ENCODE data around the gene ZNF428.

ZNF428 gene

GRCh38 chr19:43562226-43562697 lies 57.2 kb downstream of the ZNF428 start:
- no peak for DNase-seq (ENCODE audit: low spot score)

- no peak for DNase-seq (ENCODE audit: low spot score)
Measured at GRCh38 chr19:43561139-43561970, 58.1 kb downstream of the ZNF428 start.

GRCh38 chr19:43560687-43561086 lies 58.7 kb downstream of the ZNF428 start:
- DNase-seq (ENCODE audit: low spot score): no peak
